ENCODE measurements around the gene WDR64.
"Not testable (repeated sequence)": the region's sequence is repeated elsewhere in the genome, so short reads cannot be mapped to it uniquely, and the experiment has no call there.

The WDR64 gene

DNA sequence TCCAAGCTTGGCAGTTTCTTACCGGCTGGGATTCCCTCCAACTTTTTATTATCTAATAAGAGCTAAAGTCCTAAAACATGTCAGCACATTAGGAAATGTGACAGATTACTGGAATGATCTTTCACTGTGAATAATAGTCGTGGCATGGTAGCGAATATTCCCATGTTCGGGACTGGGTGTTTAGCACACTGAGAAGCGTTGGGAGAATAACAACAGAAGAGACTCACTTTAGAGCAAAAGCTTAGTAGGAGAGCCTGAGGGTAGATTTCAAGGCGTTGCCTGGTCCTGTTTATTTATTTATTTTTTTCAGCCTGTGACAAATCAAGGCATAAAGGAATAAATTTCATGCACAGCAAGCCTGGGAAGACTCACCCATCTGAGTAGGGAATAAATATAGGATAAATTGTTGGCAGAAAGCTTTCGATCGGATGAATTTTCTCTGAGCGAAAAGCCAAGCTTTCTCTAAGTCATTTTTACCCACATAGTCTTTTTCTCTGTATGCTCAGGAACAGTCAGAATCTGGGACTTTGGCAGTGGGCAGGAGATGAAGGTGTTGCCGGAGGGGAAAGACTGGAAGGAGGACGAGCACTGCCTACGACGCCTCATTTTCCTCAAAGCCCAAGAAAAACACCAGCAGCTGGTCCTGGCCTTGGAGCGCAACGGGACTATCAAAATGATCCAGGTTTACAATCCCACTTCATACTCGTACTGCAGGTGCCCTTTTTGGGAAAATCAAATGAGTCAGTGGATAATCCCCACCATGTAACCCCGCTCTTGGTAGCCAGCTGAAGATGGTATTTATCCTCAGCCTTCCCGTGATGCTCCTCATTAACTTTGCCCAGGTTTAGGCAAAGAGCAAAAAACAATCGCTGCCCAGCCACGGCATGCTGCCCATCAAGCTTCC, 97.2 kb downstream of the WDR64 start:
- no peak for DNase-seq

DNA sequence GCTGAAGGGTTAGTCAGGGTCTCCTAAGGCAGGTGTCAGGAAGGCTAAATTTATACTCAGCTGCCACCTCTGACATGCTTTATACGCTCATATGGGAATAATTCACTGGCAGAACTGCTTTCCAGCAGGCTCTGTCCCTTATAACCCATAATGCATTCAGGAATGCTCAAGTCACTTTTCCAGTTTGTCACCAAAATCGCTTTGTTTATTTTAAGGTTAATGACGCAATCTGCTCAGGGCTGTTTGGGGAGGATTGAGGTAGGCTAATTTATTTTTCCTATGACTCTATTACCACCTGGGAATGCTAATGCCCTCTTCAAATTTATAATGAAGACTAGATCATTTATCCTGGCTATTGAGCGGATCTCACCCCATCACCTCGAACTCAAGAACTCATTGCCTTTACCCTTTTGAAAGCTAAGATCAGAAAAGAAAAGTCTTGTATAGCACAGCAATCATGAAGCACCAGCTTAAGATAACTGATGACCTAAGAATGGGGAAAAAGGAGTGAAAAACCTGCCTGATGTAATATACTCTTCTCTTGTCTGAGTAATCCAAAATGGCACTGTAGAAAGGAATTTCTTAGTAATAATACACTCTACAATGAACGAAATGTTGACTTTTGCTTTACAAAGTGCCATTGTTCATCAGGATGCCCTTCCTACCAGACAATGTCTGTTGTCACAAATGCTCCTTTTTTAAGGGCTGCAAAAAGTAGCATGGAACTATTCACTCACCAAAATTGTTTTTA, 98.0 kb downstream of the WDR64 start:
- DNase-seq, result no peak

DNA sequence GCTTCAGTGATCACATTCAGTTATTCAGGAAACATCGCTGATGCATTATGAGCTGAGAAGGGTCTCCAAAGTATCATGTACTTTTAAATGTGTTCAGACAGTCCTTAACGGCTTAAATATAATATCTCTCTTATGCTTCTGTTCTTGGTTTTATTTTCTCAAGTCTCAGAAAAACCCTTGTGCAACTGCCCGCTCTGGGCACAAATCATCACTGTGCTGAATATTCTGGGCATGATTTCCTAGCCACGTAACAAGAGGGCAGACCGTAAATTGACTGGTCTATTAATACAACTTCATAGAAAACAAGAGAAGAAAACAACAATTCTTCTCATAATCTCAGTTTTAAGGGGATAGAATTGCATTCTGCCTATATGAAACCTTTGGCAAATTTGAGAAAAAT, 99.4 kb downstream of the WDR64 start:
- no peak for DNase-seq

DNA sequence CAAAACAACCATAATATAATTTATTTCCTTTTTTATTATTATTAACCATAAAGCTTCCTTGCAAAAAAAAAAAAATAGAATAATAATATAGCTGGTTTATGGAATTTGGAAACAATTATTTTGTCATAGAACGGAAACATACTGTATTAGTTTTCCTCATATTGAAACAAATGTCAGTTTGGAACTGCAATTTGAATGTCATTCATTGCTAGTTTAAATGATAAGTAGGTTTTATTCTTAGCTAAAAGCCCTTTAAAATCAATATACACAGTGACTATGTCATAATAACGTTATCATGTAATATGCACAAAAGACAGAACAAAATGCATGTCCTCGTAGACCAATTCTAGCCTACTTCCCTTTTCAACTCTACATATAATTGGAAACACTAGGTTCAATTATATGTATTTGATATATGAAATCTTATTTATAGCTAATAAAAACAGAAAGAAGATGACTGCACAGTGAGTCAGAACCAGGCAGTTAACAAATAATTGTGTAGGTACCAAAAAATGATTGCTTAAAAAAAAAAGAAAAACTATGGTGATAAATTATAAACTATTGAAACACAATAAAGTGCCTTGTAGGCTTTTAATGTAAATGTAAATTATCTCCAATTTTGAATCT, 110.7 kb downstream of the WDR64 start:
- no peak for DNase-seq

DNA sequence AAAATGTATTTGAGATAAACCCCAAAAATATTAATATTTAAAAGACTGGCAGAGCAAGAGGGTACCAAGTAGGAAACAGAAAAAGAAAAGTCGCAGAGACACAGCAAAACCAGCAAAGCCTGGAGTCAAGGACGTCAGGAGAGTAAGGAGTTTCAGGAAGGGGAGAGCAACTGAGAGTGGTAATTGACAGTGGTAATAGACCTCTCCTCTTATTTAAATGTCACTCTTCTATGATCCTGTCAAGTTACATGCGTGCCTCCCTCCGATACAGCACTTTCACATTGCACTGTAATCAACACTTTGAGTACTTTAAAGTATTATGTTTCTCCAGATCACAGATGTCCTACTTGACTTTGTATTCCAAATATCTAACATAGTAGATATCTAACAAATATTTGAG, 113.3 kb downstream of the WDR64 start:
- DNase-seq, result no peak

DNA sequence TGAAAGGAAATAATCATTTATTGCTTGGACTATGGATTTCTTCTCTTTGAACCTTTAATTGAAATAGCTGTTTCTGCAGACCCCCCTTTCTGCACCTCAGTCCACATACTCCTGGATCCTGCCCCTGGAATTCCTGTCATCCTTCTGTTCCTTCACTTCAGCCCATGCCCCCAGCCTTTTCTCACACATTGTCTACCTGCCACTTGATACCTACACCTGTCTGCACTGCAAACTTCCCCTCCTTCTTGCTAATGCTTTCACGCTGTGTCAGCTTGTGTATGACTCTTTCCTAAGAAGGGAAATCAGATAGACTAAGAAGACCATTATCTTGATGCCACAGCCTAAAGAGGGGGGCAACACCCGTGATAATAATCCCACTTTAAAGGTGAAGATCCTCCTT, 115.7 kb downstream of the WDR64 start:
- no peak for DNase-seq

DNA sequence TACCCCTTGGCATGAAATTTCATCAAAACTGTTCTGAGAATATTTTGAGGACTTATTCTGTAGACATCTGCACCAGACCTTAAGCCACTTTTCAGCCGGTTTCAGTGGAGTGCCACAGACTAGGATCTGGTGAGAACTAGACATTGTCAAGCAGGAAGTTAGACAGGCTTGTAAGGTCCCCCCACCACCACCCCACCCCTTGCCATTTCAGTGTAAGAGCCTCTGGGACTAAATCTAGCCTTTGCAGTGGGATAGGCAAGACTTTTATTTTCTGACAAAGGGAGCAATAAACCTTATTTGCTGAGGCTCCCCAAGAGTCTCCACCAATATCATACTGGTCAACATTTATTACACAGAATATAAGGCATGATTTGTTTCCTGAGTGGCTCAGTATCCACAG, 118.0 kb downstream of the WDR64 start:
- DNase-seq, result no peak

DNA sequence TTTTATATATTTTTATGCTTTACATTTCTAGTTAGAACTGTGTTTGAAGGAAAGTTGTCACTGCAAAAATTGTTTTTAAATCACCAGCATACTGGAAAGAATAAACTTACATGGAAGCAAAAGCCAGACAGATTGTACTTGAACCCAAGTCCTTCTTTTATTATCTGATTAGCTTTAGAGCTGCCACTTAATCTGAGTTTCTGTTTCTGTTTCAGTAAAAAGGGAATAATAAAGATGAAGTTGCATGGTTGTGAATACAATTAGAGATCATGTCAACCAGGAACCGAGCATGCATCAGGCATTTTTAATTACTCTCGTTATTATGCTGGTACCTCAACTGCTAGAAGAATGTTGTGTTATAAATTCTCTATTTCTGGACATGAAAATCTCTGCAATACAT, 119.0 kb downstream of the WDR64 start:
- no peak for DNase-seq

DNA sequence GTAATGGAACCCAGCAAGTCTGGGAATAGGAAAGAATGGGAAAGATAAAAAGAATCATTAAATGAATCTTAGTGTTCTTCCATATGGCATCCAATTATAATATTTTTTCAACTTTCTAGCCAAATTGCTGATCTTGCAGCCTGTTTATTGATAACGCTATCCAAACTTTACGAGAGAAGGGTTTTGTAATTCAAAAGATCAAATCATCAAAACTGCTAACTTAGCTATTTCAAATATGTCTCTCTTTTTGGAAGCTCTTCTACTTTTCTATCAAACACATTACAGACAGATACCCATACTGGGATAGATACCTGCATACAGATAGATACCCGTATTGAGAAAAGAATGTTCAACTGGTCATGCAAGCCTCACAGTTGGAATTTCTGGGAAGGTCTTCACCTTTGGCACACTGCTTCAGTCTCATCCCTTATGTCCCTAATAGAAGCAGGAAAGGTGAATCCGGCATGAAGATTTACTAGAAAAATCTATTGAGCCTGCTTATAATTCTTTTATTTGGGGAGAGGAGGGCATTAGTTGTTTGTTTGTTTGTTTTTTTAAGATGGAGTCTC, 120.9 kb downstream of the WDR64 start:
- DNase-seq, result no peak

DNA sequence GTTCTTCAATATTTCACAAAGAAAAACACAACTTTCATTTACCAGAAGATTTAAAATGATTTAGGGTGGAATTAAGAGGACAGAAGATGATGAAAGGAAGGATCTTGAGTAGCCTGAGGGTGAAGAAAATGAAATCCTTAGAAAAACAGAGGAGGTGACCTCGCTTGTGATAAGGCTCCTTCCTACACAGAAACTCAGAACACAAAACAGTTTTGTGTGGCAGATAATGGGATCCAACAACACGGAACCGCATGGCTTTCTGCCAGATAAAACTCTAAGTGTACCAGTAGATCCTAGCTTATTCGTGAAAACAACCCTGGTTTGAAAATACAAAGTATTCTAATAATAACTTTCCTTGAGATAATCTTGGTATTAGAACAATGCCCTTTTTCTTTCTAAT, 121.9 kb downstream of the WDR64 start:
- DNase-seq, result no peak

DNA sequence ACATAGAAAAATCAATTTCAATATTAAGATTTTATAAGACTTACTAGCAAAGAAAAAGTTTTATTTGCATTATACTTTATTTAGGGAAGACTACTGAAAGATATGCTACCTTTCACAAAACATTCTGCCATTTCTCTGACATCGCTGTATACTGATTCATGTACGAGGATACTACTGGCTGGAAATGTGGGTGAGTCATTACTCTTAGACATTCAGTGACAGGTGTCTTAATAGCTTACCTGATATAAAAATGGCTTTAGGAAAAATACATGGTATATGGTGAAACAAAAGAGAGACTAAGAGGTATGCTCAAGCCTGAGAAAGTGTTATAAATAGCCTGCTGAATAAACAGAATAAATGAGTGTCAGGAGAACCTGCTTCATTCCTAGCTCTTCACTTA, 122.9 kb downstream of the WDR64 start:
- DNase-seq, result no peak

DNA sequence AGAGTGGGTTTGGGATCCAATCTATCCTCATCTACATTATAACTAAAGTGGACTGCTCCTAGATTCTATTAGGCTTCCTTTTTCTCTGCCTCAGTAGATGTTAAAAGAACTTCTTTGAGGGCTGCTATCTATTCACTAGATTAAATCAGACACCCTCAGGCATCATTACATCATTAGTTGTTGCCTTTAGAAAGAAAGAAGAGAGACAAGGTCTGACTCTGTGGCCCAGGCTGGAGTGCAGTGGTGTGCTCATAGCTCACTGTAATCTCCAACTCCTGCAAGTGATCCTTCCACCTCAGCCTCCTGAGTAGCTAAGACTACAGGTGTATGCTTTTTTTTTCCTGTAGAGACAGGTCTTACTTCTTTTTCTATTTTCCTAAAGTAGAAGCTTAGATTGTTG, 124.8 kb downstream of the WDR64 start:
- no peak for DNase-seq

DNA sequence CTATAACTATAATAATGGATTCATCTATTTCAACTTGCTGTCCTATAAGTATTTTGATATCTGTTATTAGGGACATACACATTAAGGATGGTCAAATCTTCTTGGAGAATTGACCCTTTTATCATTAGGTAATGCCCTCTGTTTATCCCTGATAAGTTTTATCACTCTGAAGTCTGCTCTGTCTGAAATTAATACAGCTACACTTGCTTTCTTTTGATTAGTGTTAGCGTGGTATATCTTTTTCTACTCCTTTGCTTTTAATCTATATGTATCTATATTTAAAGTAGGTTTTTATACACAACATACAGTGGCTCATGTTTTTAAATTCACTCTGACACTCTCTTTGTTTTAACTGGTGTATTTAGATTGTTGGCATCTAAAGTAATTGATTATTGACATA, 126.0 kb downstream of the WDR64 start:
- no peak for DNase-seq

DNA sequence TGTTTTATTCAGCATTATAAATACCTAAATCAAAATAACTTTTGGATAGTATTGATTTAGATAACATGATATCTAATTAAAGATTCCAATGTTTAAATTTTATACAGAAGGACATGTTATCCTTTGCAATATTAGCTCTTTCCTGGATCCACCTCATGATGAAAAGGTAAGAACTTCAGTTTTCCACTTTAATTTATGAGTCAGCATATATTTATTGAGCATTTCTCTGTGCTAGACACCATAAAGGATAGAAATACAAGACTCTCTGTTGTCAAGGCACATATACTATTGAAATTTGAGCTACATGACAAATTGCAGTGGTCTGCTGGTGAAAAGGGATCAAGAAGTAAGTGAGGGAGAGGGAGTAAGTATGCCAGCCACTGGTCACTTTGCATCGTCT, 127.8 kb downstream of the WDR64 start:
- DNase-seq, result no peak

DNA sequence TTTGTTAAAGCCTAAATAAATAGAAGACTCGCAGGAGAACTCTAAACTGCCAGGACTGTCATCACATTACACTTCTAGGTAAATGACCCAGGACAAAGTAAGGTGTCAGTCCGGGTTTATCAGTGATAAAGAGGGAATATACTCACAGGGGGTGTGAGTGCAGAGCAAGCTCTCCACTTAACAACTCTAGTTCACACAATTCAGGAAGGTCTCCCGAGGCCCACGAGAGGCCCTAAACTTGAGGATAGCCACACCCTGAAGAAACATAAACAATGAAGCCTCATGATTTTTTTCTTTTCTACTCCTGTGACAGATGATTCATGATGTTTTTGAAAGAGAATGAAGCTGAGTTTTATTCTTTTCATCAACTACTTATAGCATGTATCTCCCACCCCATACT, 130.3 kb downstream of the WDR64 start:
- DNase-seq, result no peak

DNA sequence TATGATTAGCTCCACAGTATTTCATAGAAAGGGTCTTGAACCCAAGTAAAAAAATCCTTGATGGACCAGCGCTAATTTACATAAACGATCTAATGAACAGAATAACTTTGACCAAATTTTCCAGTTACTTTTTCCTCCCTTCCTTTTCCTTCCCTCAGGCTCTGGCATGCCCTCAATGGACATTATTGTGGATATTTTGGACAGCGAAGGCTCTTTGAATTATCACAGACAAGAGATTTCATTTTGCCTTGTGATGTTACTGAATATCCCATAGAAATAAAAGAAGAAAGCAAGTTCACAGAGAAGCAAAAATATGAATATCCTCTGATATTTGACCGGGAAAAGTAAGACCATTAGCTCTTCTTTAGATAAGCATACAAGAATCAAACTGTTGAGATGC, 135.6 kb downstream of the WDR64 start:
- DNase-seq, result no peak

DNA sequence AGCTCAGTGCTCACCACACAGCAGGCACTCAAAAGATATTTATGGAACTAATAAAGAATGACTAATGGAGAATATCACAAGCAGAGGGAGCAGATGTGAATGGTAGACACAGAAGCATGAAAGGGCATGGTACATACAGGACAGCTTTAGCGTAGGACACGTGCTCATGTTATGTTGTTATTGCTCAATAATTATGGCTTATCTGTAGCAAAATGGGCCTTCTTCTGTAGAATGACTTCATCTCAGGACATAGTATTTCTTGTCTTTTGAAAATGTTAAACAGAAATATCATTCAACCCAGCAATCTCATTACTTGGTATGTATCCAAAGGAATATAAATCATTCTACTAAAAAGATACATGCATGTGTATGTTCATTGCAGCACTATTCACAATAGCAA, 137.0 kb downstream of the WDR64 start:
- DNase-seq, result no peak

DNA sequence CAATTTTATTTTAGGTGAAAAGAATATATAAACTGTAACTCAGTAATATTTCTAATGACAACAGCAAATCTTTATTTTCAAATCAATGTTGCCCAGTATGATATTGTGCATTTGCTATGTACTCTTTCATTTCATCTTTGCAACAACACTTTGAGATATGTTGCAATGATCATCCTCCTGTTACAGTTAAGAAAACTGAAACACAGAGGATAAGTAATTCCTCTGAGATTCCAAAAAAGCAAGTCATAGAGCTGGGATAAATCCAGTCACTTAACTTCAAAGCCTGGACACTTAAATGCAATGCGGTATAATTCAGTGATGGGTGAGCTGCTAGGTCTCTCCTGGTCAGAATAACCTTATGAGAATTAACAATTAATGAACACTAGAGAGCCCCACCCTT, 147.3 kb downstream of the WDR64 start:
- DNase-seq, result no peak

DNA sequence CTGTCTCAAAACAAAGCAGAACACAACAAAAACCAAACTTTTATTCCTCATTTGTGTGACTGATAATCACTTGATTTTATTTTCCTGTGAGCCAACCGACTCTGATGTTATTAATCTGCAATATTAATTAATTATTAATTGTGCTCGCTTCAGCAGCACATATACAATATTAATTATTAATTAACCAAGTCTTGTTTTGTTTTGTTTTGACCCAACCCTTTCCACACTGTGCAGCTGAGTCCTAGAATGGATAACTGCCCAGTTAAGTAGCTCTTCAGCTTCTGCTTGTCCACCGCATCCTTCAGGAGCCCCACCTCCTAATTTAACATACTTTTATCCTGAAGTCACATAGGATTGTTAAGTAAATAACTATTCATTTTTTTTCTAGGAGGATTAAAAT, 148.6 kb downstream of the WDR64 start:
- no peak for DNase-seq

DNA sequence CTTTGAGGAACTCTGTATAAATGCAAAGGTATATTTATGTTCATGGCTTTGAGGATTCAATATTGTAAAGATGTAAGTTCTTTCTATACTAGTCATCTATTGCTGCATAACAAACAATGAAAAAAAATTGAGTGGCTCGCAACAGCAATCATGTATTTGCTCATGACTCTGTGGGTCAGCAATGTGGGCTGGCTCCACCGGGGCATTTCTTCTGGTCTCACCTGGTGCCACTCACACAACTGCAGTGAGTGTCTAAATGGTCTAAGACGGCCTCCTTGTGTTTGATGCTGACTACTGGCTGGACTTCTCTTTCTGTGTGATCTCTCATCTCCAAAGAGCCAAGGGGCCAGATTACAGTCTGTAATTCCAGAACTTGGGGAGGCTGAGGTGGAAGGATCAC, 150.8 kb downstream of the WDR64 start:
- no peak for DNase-seq

DNA sequence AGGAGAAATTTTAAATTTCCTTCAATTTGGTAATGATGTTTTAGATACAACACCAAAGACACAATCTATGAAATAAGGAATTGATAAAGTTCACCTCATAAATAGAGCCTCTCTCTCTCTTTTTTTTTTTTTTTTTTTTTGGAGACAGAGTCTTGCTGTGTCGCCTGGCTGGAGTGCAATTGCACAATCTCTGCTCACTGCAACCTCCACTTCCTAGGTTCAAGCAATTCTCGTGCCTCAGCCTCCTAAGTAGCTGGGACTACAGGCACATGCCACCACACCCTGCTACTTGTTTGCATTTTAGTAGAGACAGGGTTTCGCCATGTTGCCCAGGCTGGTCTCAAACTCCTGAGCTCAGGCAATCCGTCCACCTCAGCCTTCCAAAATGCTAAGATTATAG, 152.6 kb downstream of the WDR64 start:
- not testable (repeated sequence) for DNase-seq

DNA sequence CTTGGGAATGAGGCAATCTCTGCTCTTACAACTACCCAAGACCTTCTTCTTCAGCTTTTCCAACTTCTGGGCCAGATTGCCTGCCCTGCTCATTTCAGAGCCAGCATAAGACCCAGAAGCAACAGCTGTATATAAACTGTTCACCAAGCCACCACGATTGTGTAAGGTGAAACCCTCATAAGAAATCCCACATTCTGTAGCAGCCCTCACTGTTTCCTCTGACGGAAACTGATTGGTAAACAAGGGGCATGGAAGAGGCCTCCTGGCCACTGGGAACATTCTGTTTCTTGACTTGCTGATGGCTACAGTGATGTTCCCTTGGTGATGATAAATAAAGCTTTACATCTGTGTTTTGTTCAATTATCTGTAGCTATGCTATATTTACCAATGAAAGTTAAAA, 156.2 kb downstream of the WDR64 start:
- DNase-seq, result no peak

DNA sequence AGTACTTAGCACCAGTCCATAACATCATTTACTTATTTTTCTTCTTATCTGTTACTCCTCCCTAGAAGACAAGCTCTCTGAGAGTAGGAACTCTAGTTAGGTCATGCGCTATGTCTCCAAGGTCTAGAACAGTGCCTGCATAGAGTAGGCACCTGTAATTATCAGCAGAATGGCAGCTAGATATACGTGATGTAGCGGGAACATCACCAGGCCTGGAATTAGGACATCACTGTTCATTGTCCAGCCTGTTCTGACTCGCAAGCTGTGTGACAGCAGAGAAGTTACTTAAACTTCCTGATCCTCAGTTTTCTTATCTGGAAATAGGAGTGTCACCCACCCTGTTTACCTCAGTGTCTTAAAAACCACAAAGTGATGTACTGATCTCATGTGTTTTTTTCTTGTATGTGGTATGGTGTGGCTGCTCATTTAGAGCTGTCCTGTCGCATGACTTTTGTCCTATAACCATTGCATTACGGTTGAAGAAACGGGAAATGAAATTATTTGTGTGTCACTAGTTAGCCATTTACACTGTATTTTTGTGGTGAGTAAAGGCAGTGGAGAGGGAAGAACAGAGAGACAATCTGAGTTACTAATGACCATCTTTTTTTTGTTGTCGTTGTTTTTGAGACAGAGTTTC, 158.8 kb downstream of the WDR64 start:
- DNase-seq, result no peak

All from activated CD4-positive, alpha-beta T cell treated with anti-CD3 and anti-CD28 coated beads, Interleukin-2, amount 50 U/mL, for 48 hours (primary cell).